Stimulated activated CD4-positive, alpha-beta T cell treated with anti-CD3 and anti-CD28 coated beads, Interleukin-15, amount 100 ng/mL, for 24 hours (primary cell): Measurements from ENCODE around the gene AP1M1.
A peak's percentile ranks its signal among the peaks of the same experiment; 100 is the strongest.

Source experiments
- DNase-seq: peaks from one replicate; pipeline ENCODE4 v3.0.0-alpha.2; 2020

AP1M1 gene

GRCh38 chr19:16185768-16186123 lies 12.0 kb upstream of the AP1M1 start:
- peak; percentile 54 for DNase-seq

- no peak for DNase-seq
These were observed 9.2 kb upstream of the AP1M1 start for GRCh38 chr19:16188521-16188920.

GRCh38 chr19:16190198-16190597 lies 7.5 kb upstream of the AP1M1 start:
- DNase-seq, result no peak

DNA sequence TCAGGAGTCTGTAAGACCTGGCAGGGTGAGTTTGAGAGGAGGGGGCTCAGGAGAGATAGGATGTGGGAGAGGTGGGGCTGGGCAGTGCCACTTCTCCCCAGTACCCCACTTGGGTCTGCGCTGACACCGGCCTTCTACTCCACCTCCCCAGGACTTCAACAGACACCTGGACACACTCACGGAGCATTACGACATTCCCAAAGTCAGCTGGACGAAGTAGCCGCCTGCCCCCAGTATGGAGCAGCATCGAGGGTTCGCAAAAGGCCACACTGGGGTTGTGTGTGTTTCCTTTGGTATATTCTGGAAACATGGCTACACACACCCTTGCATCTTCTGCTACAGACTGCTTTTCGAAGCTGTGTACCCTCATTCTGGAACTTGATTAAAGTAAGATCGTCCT lies 7.0 kb upstream of the AP1M1 start:
- DNase-seq, result no peak

DNA sequence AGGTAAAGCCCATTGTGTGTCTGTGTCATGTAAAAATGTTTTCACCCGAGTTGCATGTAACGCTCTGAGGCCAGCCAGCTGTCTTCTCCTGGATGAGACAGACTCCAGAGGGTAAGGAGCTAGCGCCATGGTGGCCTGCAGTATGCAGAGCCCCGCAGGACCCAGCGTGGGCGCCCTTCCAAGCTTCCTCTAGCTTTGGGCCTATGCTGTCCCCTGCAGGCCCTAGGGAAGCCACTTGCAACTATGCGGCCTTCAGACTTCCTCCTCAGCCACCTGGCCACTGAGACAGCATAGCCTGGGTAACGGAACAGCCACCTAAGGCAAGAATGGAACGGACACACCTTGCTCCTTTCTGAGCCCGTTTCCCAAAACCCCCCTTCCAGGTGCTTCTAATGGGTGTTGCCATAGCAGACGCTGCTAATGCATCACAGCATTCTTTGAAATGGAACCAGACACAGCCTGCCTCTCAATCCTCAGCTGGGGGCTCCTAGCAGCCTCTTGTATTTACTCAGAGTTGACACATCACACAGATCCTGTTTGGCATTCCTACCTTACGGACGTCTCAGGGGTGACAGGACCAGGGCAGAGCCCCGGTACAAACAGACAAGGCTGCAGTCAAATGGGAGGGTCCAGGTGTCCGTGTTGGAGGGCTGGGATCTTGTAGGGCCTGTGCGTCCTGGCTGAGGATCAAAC lies 6.3 kb upstream of the AP1M1 start:
- no peak for DNase-seq

DNA sequence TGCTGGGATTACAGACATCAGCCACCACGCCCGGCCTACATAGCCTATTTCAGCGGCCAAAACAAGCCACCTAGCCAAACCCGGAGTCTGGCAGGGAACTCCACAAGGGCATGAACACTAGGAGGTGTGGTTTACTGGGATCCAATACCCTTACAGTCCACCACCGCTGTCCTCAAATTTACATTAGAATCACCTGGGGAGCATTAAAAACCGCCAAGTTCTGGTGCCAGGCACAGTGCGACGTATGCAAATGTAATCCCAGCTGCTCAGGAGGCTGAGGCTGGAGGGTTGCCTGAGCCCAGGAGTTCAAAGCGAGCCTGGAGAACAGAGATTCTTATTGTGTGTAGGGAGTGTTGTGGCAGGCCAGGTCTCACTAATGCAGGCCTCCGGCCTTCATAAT lies 4.2 kb upstream of the AP1M1 start:
- no peak for DNase-seq

DNA sequence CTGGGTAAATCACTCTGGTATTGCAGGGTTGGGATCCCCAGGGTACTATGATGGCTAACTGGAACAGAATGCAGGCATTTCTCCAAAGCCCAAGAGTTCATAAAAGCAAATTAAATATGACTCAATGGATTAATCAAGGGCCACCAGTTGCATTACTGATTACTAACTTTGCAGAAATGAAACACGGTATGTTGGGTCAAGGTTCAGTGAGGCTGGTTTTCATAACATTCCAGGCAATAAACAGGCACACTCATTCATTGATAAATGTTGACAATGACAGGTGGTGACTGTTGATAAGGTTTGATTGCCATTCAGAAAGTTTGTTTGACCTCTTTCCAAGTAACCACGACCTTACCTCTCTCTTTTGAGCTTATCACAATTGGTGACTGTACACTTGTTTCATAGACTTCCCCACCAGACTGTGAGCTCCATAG lies 506 bp upstream of the AP1M1 start:
- no peak for DNase-seq

GRCh38 chr19:16198370-16198651 lies 600 bp downstream of the AP1M1 start:
- DNase-seq, result no peak

- no peak for DNase-seq
These were observed 1.7 kb downstream of the AP1M1 start for GRCh38 chr19:16199275-16199932.

DNA sequence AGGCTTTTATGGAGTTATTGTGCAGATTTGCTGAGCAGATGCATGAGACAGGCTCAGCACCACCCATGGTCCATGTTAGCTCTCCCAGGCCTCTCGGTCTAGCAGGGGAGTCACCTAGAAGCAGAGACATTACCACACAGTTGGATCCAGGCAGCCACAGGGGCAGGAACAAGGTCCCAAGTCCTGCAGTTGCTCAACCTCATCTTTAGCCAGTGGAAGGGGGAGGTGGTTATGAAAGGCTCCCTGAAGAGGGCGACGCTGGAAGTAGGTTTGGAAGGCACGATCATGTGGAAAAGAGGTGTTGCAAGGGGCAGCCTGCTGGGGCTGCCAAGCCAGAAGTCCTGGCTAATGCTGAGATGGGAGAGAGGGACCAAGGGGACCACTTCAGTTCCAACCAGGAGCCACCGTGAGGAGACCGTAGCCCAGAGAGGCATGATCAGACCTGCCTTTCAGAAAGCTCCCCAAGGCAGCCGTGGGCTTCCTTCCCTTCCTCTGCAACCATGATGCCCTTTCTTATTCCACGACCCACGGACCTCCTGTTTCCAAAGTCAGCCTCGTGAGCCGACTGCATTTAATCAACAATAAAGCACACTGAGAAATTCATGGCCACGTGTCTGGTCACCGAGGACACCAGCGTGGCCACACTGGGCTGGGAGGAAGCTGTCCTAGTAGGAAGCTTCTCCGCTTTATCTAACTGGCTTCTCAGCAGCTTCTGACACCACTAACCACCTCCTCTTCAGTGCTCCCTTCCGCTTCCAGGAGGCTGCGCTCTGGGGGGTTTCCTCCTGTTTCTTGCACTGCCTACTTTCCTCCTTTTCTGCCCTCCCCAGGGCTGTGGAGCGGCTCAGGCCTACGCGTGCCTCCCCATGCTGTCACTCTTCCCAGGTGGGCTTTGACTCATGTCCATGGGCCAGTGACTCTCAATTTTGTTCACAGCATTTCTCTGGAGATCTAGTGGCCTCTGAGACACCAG lies 2.6 kb downstream of the AP1M1 start:
- no peak for DNase-seq

GRCh38 chr19:16201011-16201391 lies 3.3 kb downstream of the AP1M1 start:
- no peak for DNase-seq

DNA sequence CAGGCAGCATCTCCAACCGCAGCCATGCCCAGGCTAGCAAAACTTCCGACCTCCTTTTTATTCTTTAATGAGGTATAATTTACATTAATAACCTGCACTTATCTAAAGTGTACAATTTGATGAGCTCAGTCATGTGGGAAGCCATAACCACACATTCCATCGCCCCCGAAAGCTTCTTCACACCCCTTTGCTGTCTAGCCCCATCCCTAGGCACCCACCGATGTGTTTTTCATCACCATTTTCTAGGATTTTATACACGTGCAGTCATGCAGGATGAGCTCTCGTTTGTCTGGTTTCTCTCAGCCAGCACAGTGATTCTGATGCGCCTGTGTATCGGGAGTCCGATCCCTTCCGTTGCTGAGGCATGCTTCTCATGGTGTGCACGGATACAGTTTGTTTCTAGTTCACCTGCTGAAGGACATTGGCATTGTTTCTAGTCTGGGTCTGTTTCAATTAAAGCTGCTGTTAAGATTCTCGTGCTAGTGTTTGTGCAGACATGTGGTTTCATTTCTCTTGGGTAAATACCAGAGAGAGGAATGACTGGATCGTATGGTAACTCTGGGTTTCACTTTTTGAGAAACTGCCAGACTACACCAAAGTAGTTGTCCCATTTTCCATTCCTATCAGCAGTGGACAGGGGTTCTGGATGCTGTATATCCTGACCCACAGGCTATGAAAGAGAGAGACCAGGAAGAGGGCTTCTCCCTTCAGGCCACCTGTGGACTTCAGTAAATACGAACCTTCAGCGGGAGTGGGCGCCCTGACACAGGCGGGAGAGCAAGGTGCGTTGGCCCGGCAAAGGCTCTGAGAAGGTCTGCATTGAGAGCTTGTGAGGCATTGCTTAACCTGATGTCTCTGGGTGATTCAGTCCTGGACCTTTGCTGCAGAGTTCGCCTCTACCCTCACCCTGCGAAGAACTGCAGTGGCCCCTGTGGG lies 4.9 kb downstream of the AP1M1 start:
- DNase-seq, result no peak

GRCh38 chr19:16203256-16204004 lies 5.7 kb downstream of the AP1M1 start:
- DNase-seq, result no peak

- DNase-seq, result no peak
These were observed 6.2 kb downstream of the AP1M1 start for GRCh38 chr19:16204005-16204294.

DNA sequence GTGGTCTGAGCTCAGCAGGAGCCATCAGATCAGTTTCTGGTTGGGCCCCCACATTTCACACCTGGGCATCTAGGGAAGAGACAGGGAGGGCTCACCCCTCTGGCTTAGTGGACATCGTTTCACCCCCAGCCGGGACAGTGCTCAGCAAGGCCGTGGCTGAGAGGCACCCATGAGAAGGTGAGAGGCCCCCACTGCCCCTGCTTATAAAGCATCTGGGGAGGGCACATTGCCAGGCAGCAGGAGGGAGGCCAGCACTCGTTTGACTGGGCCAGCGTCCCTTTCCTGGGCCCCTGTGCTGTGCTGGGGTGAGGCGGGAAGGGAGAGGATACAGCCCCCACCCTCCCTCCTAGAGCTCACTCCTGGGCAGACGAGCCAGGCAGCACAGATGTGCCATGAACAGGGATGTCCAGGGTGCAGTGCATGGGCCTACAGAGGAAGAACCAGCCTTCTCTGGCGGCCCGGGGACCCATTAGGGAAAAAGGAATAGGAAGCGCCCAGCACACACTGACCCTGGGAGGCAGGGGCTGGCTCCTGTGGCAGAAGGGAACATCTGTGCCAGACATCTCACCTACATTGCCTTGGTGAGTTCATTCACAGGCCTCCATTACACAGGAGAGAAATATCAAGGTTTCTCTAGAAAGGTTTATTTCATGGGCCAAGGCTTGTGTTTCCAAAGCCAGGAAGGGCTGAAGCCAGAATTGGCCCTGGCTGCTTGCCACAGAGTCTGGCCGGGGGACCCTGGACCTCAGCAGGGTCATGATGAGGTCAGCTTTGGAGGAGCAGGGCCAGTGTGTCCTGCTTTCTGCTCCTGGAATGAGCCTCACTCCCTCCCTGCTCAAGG lies 7.7 kb downstream of the AP1M1 start:
- DNase-seq, result no peak

DNA sequence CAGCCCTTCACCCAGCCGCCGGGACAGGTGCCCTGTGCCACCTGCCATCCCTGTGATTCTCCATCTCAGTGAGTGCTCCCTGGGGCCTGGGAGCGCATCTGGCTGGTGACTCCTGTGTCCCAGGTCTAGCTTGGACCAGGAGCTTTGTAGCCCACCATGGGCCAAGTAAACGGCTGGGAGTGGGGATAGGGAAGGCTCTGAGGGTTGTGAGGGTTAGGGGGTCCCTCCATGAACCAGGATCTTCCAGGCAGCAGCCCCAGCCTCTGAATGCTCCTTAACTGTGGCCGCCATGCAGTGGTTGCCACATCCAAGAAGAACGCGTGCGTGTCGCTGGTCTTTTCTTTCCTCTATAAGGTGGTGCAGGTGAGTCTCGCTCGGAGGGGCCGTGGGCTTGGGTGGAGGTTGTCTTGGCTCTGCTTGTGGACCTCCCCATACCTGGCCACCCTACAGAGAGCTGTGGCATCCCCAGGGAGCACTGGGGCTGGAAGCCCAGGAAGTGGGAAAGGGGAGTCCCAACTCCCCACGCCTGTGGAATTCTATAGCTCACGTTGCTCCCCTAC lies 8.4 kb downstream of the AP1M1 start:
- DNase-seq, result no peak

DNA sequence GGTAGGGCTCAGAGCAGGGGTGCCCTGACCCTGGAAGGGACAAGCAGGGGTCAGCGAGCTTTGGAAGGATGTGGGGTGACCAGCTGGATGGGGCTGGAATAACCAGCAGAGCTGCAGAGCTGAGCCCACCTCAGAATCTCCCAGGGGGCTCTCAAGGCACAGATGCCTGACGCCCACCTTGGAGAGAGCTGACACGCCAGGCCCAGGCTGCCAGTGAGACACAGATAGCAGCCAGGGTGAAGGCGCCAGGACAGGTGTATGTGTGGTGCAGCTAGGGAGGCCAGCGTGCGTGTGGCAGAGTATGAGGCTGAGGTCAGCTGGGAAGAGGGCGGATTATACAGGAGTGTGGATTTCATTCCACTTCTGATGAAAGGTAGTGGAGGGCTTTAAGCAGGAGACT lies 8.9 kb downstream of the AP1M1 start:
- no peak for DNase-seq

GRCh38 chr19:16207063-16207462 lies 9.4 kb downstream of the AP1M1 start:
- no peak for DNase-seq

GRCh38 chr19:16207490-16208025 lies 9.8 kb downstream of the AP1M1 start:
- DNase-seq, result peak; percentile 25

DNA sequence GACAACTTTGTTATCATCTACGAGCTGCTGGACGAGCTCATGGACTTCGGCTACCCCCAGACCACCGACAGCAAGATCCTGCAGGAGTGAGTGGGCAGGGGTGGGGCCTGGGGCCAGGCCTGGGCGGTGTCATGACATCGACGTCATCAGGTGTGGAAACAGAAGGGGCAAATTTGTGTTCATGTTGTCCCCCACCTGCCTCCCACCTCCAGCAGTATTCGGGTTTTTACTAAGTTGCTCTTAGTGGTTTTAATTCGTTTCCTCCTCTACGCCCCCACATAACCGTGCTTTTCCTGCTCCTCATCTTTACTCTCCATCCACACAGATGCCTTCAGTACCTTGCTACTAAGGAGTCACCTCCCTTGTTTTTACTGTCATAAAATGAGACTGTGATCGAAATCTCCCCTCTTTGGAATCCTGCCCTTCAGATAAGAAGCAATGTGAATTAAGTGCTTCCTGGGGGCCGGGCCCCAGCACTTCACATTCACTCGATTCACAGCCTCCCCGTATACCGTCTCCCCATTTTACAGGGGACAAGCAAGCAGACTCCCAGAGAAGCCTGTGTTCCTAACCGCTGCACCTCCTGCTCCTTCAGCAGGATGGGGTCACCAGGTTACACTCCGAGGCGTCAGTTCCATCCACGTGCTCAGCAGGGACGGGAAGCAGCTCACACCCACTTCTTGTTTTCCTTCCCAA lies 10.5 kb downstream of the AP1M1 start:
- DNase-seq, result peak; percentile 50
